Measurements from ENCODE around the gene PNMA8A. TPM values are rescaled to one million over a fixed set of nuclear protein-coding genes. Genes with fewer than 3 reads are reported as not detected.

PNMA8A gene
- total and polyA plus RNA-seq, 12 donors = 7.6 to 64.6 (median 44.2) TPM

DNA sequence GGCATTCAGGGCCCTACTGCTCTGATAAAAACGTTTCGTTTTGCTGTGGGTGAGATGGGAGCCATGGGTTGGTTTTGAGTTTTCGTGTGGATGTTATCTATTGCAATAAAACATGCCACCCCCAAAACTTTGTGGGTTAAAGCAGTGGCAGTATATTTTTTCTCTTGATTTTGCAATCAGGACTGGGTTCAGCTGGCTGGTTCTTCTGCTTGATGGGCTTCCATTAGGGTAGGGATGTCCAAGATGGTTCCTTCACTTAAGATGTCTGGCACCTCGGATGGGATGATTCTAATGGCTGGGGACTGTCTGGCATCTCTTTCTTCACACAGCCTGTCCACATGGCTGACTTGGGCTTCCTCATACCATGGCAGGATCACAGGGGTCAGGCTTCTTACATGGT lies 39.9 kb upstream of the PNMA8A start:
- intact Hi-C loops (cut with DNase I) = loop anchor here (10.0 kb wide), 2 partner anchors 116 to 226 kb away; no protein-coding TSS in a partner anchor
- WGBS, 4 donors = 73 to 86% (median 80%) methylated on average over 3 to 4 of the region's 4 CpGs
- DNase-seq = no peak
- no peaks in the 10 kb centered on the region for H3K27me3 ChIP-seq
- no peaks in the 10 kb centered on the region for H3K36me3 ChIP-seq (replicated peaks in 1 of 2)
- H3K9me3 ChIP-seq (replicated peaks in 1 of 3) = no peaks in the 10 kb centered on the region
- no peak overlapping the region for H3K4me3 ChIP-seq
- TF ChIP-seq, protein P1, sequence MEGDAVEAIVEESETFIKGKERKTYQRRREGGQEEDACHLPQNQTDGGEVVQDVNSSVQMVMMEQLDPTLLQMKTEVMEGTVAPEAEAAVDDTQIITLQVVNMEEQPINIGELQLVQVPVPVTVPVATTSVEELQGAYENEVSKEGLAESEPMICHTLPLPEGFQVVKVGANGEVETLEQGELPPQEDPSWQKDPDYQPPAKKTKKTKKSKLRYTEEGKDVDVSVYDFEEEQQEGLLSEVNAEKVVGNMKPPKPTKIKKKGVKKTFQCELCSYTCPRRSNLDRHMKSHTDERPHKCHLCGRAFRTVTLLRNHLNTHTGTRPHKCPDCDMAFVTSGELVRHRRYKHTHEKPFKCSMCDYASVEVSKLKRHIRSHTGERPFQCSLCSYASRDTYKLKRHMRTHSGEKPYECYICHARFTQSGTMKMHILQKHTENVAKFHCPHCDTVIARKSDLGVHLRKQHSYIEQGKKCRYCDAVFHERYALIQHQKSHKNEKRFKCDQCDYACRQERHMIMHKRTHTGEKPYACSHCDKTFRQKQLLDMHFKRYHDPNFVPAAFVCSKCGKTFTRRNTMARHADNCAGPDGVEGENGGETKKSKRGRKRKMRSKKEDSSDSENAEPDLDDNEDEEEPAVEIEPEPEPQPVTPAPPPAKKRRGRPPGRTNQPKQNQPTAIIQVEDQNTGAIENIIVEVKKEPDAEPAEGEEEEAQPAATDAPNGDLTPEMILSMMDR (IDR thresholded peaks at IDR 0.05) = no peak
- no peak for TF ChIP-seq POLR2A (IDR thresholded peaks at IDR 0.05)
- H3K27ac ChIP-seq = no peak overlapping the region
- no peaks in the 10 kb centered on the region for H3K4me1 ChIP-seq (replicated peaks in 1 of 2)

DNA sequence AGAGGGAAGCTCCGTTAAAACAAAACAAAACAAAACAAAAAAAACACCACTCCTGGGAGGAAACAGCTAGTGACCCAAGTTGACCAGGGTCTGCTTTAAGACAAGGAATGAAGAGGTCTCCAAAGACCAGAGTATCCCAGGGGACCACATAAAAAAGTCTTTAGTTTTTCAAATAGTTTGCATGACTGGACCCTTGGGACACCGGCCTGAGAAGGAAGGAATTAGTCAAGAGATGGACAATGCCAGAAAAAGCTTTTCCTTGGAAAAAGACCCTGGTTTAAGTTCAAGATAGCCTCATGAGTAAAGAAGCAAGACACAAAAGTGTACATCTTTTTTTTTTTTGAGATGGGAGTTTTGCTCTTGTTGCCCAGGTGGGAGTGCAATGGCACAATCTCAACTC lies 36.8 kb upstream of the PNMA8A start:
- Histone ChIP-seq H3K4me3 (no peak overlapping the region), H3K4me1 (replicated peaks in 1 of 2) (peaks cover 2 to 4% of the 10 kb centered on the region in 2 donors), H3K9me3 (replicated peaks in 1 of 3) (no peaks in the 10 kb centered on the region), H3K27ac (no peak overlapping the region), H3K36me3 (replicated peaks in 1 of 2) (no peaks in the 10 kb centered on the region), H3K27me3 (no peaks in the 10 kb centered on the region)
- no peak for TF ChIP-seq POLR2A (IDR thresholded peaks at IDR 0.05)
- TF ChIP-seq, protein P1 (IDR thresholded peaks at IDR 0.05) = no peak
- intact Hi-C loops (cut with DNase I) = no loop called here
- DNase-seq = no peak
- 55 to 74% (median 66%) methylated on average over 2 of the region's 2 CpGs for WGBS, 4 donors

DNA sequence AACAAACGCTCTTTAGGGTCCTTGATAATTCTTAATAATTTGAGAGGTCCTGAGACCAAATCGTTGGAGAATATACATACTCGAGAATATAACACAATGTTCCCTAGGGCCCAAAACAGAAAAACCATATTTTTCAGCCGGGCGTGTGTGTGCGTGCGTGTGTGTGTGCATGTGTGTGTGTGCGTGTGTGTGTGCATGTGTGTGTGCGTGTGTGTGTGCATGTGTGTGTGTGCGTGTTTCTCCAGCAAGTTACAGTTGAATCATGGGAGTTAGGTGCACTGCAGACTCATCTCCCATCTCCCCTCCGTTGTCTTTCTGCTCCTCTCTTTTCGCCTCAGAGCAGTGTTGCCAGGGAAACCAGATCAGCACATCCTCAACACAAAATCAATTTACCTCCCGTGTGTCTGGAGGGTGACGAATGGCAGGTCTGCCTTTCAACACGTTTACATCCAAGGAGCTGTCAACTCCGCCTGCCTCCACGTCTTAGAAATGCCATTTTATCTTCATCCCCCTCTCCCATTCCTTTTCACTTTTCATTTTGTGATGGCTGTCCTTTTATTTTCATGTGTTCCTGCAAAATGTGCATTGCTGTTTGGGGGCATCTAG lies 32.6 kb upstream of the PNMA8A start:
- TF ChIP-seq, protein P1 (IDR thresholded peaks at IDR 0.05) = no peak
- no peak for TF ChIP-seq POLR2A (IDR thresholded peaks at IDR 0.05)
- intact Hi-C loops (cut with DNase I) = no loop called here
- 77 to 82% (median 81%) methylated on average over 17 of the region's 17 CpGs for WGBS, 4 donors

DNA sequence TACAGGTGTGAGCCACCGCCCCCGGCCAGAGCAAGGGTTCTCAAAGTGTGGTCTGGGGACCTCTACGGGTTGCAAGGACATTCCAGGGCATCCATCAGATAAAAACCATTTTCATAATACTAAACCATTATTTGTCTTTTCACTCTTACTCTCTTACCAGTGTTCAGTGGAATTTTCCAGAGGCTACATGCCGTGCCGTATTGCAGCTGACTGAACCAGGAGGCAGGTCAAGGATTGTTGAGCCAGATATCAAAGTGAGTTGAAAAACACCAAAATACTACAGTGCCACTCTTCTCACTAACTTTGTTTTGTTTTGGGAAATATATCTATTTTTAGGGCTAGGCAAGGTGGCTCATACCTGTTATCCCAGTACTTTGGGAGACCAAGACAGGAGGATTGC lies 31.5 kb upstream of the PNMA8A start:
- TF ChIP-seq POLR2A (IDR thresholded peaks at IDR 0.05) = no peak
- TF ChIP-seq, protein P1 (IDR thresholded peaks at IDR 0.05) = no peak
- Histone ChIP-seq H3K27ac (peak overlapping the region; percentile 28 to 77 (median 53)), H3K4me1 (replicated peaks in 1 of 2) (peaks cover 5 to 10% of the 10 kb centered on the region in 2 donors), H3K9me3 (replicated peaks in 1 of 3) (no peaks in the 10 kb centered on the region), H3K27me3 (no peaks in the 10 kb centered on the region), H3K4me3 (no peak overlapping the region), H3K36me3 (replicated peaks in 1 of 2) (no peaks in the 10 kb centered on the region)
- peak in 5 of 7 donors; percentile 54 to 78 (median 60) for DNase-seq
- WGBS, 4 donors = 48 to 77% (median 58%) methylated on average over 5 of the region's 5 CpGs
- intact Hi-C loops (cut with DNase I) = no loop called here

More for the DNA sequence above, 32.6 kb upstream of the PNMA8A start:
- H3K27me3 ChIP-seq = no peaks in the 10 kb centered on the region
- no peaks in the 10 kb centered on the region for H3K9me3 ChIP-seq (replicated peaks in 1 of 3)
- no peak overlapping the region for H3K27ac ChIP-seq
- peaks cover 5 to 10% of the 10 kb centered on the region in 2 donors for H3K4me1 ChIP-seq (replicated peaks in 1 of 2)
- no peaks in the 10 kb centered on the region for H3K36me3 ChIP-seq (replicated peaks in 1 of 2)
- no peak for DNase-seq
- no peak overlapping the region for H3K4me3 ChIP-seq

Measured in adrenal gland (tissue), 12 donors.